ENCODE measurements around the gene TMEM266. TPM values are rescaled to one million over a fixed set of nuclear protein-coding genes. Genes with fewer than 3 reads are reported as not detected.

The TMEM266 gene
- total RNA-seq, 4 donors from 2014 or later: 0.75 to 5.4 TPM; not detected in 2

- no peak for TF ChIP-seq CTCF (IDR thresholded peaks at IDR 0.05; ENCODE audit: low read depth)
Observed at GRCh38 chr15:76163457-76164295, 103.9 kb downstream of the TMEM266 start.

DNA sequence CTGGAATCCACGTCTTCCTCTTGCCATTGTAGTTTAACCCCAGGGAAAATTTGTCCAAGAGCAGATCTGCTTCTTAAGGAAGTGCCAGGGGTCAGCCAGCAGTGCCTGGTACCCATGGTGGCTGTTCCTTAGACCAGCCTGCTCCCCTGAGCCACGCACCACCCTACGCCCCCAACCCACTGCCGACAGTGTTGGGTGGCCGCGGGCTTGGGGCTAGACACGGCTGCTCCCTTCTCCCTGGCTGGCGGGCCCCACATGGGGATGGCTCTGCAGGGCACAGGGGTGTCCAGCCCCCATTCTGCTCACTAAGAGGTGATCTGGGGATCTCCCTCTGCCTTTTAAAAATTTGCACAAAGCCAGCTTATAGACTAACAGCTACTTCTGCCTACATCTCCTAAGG lies 104.8 kb downstream of the TMEM266 start:
- no peak for TF ChIP-seq CTCF (IDR thresholded peaks at IDR 0.05; ENCODE audit: low read depth)

- TF ChIP-seq CTCF (IDR thresholded peaks at IDR 0.05; ENCODE audit: low read depth): no peak
Observed at GRCh38 chr15:76165951-76166350, 106.2 kb downstream of the TMEM266 start.

DNA sequence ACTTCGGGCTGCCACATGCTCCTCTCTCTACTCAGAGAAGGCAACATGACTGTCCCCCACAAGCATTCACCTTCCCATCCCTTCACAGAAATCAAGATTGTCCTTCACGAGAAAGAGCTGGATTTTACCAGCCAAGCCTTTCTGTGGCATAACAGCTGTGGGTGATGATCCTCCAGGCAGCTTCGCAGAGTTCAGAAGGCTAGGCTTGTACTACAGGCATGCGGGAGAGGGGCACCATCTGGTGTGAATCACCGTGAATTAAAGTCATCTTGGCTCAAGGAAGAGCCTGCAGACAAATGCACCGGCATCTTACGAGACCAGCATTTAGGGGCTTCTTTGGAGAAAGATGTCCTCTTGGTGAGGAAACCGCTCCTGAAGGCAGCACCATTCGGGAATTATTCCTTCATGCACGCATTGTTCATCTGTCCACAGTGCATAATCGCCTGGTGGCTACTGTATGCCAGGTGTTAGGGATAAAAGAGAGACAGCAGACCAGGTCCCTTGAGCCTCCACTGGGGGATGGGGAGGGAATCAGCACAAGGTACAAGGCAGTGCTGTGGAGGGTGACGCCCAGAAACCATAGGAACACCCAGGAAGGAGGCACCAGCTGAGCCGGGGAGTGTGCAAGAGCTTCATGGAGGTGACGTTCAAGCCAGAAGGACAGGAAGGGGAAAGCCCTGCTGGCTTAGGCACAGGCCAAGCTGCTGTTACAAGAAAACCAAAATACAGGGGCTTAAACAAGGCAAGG lies 108.6 kb downstream of the TMEM266 start:
- TF ChIP-seq CTCF (IDR thresholded peaks at IDR 0.05; ENCODE audit: low read depth): no peak

DNA sequence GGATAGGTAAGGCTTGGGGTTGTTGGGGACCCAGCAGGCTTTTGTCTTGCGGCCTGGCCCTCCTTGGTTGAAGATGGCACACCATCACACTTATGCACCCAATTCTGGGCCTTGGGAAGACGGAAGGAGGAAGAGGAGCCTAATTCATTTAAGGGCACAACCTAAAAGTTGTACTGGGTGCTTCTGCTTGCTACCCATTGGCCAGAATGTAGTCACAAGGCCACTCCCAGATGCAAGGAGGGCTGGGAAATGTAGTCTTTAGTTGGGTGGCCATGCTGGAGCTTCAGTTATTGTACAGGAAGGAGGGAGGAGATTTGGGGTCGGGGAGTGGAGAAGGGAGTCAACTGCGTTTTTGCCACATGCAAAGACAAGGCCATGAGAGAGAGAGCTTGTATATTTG lies 109.2 kb downstream of the TMEM266 start:
- no peak for TF ChIP-seq CTCF (IDR thresholded peaks at IDR 0.05; ENCODE audit: low read depth)

- no peak for TF ChIP-seq CTCF (IDR thresholded peaks at IDR 0.05; ENCODE audit: low read depth)
Observed at GRCh38 chr15:76169911-76170800, 110.4 kb downstream of the TMEM266 start.

All from subcutaneous adipose tissue (tissue), 4 donors.